ENCODE measurements around the gene APMAP.

APMAP gene

DNA sequence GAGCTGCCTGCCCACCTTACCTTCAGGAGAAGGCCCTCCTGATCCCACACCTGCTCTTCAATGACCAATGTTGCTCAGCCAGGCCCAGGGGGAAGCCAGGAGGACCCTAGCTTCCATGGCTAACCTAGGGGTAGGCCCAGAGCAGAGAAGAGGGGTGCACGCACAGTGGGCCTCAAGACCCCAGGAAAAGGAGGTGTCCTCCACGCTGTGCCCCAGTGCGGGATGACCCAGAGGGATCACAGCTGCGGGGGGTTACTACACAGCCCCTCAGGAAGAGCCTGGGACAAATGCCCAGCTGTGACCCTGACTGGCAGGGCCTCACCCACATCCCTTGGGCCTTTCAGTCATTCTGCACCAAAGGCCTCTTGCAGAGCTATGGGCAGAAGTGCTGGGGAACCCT is 31.6 kb upstream of the APMAP start:
- DNase-seq (ENCODE audit: low spot score) = no peak

DNA sequence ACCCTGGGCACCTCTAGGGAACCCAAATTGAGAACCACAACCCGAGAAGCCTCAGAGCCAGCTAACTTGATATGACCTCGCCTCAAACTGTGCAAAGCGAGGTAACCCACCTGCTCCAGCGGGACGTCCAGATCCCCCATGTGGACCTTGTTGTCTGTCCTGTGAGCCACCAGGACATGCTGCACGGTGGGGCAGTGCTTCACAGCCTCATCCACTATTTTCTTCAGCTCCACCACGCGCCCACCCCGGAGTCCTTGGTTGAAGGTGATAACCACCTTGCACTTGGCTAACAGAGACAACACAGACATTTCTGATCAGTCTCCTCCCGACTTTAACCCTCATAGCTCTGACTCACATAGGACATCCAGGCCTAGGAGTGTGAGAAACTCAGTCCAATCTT is 30.8 kb upstream of the APMAP start:
- DNase-seq (ENCODE audit: low spot score) = no peak

DNA sequence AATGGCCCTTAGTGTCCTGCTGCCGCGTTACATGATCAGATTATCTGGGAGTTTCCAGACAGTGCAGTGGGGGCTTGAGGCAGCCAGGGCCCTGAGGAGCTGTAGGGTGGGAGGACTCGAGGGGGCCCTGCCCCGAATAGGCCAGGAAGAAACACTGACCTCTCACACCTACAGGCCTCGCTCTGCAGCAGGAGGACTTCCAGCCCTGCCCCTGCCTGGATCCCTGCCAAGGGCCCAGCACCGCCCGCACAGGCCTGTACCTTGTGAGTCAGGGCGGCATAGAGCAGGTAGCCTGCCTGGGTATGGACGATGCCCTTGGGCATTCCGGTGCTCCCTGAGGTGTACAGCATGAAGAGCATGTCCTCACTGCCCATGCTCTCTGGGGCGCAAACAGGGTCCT is 30.1 kb upstream of the APMAP start:
- DNase-seq (ENCODE audit: low spot score) = no peak

DNA sequence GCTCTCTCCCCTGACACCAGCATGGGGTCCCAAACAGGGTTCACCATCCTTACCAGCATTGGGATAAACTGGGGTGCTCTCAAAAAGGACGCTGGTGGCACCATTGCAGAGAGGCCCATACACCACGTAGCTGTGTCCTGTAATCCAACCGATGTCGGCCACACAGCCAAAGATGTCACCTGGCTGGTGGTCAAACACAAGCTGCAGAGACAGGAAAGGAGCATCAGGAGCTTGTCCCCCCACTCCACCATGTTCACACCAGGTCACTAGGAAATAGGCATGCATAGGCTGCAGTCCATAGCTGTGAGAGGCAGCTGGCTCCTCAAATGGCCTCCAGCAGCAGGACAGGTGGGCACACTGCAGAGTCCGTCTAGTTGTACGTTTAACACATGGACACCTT is 28.8 kb upstream of the APMAP start:
- no peak for DNase-seq (ENCODE audit: low spot score)

DNA sequence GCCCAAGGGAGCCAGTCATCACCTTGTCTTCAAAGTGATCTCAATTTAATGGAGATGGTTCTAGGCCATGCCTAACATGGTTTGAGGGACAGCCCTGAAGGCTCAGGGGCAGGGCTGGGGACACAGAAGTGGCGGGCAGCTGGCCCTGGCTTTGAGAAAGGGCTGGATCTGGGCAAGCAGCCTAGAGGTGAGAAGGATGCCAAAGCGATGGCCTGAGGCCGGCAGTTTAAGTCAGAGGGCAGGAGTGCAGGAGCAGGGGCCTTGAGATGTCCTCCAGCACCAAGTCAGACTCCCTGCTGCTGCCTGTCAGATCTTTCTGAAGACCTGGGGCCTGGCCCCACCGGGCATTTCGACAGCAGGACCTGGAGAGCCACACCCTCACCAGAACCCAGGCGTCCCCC is 28.4 kb upstream of the APMAP start:
- no peak for DNase-seq (ENCODE audit: low spot score)

DNA sequence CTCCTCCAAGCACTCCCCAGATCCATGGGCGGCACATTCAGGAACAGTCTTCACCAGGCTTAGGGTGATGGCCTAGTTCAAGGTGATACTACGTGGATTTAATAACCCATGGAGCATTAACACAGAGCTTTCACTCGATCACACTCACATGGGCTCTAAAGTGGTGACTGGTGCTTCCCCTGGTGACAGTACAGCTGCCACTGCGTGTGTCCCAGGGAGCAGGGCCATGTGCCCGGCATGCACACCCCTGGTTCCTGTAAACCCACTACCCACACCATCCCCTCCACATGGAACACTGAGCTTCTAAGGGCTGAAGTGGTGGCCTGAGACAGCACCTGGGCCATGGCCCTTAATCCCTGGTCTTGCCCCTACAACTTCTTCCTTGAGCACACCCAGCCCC is 27.8 kb upstream of the APMAP start:
- DNase-seq (ENCODE audit: low spot score) = no peak

DNA sequence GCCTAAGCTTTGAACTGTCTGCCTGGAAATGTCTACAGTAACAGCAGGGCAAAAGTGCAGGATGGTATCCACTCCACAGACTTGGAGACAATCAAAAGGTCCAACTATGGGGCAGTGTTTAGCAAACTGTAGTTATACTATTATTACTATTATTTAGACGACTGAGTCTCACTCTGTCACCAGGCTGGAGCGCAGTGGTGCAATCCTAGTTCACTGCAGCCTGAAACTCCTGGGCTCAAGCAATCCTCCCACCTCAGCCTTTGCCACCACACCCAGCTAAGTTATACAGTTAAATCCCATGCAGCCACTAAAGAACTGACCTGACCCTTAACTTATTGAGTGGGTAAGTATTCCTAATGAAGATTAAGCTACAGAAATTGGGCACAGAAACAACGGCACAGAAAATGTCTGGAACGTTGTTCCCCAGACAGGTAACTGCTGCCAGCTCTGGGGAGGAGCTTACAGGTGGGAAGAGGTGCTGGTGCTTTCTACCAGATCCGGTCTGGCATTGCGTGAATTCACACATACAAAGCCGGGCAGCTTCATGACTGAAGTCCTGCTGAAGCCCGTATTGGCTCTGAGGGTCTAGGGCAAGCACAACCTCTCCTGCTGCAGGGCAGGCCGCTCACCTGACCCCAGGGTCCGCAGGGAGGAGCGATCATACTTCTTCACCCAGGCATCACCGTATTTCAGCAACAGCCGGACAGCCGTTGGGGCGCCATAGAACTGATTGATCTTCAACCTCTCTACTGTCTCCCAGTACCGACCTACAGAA is 27.0 kb upstream of the APMAP start:
- no peak for DNase-seq (ENCODE audit: low spot score)

DNA sequence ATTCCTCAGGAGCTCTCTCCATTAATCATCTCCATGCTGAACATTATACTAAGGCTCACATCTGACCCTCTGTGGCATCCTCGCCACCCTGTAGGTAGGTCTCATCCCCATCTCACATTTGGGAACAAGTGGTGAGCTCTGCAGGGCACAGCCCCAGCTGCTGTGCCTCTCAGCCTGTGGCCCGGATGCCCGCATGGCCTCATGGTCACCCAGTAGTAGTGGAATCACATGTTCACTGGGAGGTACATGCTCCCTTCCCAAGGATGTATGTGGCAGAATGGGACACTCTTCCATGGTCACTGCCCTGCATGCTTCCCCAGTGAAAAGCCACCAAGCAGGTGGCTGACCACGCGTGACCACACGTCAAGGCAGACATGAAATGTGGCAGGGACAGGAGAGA is 26.3 kb upstream of the APMAP start:
- DNase-seq (ENCODE audit: low spot score) = no peak

DNA sequence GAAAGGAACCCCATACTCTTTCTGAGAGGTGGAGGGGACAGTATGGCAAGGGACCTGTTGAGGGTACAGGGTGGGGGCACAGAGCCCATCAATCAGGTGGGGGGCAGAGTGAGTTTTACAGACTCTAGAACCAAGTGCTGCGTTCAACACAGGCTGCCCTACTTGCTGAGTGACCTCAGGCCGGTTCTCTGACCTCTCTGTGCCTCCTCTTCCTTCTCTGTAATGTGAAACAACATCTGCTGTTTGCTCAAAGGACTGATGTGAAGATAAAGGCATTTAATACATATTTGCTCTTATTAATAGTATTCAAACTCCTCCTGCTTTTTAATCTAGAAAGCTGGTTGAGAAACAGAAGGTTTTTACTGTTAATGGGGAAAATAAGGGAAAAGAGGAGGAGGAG is 25.9 kb upstream of the APMAP start:
- no peak for DNase-seq (ENCODE audit: low spot score)

DNA sequence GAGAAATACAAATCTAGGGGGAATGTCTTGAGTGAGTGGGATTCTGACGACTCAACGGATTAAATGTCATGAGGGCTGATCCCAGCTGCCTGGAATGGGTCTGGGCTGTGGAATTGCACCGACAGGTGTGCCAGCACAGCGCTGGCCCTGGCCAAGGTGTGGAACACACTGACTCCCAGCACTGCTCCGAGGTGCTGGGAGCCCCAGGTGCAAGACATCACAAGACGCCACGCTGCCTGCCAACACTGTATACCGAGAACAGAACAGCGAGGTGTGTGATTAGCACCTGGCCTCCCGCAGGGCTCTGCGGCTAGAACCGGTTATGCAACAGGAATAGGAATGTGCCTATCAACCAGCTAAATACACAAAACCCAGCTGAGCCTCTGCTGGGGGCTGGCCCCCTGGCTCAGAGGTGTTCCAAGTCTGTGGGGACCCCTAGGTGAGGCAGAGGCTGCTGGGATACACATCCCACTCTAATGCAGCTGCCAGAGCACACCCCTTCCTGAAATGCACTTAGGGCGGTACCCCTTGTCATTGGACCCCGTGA is 24.8 kb upstream of the APMAP start:
- DNase-seq (ENCODE audit: low spot score) = no peak

DNA sequence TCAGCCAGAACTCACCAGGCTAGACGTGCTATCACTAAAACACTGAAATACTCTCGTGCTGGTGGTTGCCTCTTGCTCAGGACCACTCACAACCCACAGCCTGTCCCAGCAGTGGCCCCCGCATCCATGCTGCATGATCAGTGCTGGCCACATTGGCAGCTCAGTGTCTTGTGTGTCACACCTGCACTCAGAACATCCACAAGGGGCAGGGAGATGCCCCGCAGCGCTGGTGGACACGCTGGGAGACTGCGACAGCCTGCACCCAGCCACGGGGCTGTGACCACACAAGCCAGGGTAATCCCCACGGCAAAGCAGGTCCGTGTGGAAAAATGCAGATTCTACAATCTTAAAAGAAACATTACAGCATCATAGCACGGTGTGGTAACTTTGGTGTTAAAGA is 23.9 kb upstream of the APMAP start:
- no peak for DNase-seq (ENCODE audit: low spot score)

DNA sequence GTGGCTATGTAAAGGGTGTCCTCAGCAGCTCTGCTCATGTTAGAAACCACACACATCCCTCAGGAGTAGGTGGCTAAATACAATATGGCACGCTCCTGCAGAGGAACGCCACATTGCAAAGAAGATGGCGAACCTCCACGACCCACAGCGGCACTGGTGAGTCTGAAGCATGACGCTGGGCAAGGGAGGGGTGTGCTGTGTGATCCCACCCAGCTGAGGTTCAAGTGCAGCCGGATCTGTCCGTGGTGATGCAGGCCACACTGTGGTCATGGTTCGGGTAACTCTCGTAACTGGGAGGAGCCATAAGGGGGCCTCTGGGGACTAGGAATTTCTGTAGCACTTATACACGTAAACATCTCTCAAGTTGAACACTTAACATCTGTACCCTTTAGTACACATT is 23.4 kb upstream of the APMAP start:
- DNase-seq (ENCODE audit: low spot score) = no peak

DNA sequence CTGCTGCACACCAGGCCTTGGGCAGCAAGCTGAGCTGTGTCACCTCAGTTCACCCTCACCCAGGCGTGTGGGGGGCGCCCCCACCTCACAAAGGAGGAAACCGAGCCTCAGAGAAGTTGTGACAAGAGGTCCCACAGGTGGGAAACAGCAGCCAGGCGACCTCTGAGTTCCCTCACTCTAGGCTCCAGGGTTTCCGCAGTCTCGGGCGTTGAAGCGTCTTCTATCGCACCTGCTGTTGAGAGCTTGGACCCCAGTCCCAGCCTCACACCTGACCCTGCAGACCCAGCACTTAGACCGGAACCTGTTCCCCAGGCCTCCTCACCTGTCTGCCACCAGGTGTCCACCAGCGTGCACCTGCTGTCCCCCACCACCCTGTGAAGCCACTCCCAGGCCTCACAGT is 22.3 kb upstream of the APMAP start:
- DNase-seq (ENCODE audit: low spot score) = no peak

DNA sequence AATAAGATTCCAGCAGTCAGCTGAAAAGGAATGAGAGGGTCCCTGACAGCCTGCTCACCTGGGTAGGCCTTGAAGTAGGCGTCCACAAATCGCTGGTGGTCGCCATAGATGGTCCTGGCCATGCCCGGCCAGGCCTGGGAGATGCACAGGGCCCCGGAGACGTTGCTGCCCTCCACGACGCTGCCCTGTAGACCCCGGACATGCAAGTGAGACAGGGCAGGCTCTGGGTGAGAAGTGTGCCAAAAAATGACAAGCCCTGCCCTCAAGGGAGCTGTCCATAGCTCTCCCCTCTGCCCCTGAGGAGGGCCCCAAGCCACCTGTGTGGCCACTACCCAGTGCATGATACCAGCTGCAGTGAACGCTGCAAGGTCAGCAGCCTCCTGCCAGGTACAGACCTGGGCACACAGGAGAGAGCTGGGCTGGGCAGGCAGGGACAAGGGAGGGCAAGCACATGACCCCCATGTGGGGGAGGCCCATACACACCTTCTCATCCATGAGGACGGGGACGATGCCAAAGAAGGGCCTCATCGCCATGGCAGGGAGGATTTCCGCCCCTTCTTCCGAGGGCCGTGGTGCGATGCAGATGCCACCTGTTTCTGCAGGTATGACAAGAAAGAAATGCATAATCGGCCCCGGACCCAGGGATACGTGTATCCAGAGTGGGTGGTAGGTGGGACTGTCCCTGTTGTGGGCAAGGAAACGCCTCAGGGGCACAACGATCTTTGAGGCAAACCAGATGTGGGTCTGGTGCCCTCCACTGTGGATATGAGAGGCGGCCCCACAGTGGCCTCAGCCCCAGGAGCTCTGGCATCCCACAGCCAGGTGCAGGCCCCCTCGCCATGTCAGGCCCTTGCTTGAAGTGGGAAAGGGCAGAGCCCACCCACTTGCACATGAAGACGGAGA is 21.2 kb upstream of the APMAP start:
- no peak for DNase-seq (ENCODE audit: low spot score)

DNA sequence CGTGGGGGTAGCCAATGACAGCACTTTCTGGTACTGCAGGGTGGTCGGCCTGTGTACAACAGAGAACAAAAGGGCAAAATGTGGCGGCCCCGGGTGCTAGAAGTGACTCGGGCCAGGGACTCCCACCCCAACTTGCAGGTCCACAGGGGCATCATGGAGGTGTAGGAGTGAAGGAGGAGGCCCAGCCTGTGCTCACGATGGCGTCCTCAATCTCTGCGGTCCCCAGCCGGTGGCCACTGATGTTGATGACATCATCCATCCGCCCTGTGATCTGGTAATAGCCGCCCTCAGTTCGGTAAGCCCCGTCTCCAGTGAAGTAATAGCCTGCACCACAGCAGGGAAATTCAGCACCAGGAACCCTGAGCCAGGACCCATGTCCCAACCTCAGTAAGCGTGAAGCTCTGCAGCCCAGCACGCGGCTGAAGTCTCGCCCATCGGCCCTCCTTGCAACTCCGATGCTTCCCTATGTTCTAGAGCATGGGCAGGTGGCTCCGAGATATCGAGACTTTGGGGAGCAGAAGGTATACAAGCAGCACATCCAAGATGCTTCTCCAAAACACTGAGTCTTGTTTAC is 20.2 kb upstream of the APMAP start:
- no peak for DNase-seq (ENCODE audit: low spot score)

DNA sequence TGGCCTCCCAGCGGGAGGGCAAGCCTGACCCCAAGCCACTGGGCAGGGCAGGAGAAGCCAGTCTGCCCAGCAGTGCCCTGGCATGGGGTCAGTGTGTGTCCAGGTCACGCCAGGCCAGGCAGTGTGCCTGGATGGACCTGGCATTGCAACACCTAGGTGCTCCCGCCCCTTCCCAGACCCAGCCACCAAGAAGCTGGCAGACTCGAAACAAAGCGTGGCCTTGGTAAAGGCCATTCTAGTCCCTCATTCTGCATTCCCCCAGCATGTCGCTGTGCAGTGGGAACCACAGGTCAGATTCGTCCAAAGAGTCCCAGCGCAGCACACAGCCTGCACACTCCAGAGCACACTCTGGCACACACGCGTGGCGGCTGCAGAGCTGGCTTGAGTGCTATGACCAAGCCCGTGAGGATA is 19.3 kb upstream of the APMAP start:
- DNase-seq (ENCODE audit: low spot score) = no peak

DNA sequence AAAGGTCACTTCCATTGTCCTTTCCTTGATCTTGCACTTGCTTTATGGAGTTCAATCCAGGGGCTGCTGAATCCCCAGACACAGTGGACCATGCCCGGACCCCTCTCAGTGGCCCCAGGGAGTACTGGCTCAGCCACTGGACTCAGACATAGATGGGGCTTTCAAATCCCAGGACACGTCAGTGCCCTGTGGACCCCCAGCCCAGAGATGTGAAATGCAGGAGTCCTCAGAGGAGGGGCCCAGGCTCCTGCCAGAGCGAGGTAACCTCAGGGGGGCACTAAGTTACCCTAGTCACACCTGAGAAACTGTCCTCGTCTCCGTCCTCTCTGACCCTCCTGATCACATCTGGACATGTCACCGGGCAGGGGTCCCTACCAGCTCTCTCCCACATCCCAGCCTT is 18.7 kb upstream of the APMAP start:
- DNase-seq (ENCODE audit: low spot score) = no peak

DNA sequence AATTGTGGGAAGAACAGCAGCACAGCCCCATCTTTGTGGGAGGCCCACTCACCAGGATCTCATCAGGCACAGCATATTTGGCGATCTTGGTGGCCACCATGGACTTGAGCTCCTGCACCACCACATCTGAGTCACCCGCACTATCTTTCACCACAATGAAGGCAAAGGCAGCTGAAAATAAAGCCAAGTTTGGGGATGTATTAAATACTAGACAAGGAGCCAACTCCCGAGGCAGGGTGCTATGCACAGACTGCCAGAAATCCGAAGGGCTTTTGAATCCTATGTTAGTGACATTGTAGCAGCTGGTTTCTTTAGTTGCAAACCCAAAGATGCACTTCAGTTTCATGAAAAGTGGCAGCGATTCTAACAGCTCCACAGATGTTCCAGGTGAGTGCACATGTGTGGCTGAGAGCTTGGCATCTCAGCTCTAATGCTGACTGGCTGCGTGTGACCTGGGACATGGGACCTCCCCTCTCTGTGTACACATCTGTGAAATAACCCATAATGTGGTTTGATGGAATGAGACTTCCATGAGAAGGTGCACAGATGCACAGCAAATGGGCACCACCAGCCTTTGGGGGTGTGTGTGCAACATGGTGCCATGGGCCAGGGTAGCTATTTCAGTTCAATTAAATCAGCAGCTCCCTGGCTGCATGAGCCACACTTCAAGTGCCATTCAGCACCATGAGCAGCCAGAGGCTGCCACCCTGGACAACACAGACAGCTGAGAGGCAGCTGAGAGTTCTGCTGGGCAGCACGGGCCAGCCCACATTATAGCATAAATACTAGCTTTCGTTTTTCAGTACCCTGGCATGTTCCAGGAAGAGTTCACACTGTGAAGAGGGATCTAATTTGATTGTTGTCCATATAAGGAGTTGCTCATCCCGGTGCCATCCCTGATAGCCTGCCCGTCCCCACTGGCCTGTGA is 16.9 kb upstream of the APMAP start:
- no peak for DNase-seq (ENCODE audit: low spot score)

DNA sequence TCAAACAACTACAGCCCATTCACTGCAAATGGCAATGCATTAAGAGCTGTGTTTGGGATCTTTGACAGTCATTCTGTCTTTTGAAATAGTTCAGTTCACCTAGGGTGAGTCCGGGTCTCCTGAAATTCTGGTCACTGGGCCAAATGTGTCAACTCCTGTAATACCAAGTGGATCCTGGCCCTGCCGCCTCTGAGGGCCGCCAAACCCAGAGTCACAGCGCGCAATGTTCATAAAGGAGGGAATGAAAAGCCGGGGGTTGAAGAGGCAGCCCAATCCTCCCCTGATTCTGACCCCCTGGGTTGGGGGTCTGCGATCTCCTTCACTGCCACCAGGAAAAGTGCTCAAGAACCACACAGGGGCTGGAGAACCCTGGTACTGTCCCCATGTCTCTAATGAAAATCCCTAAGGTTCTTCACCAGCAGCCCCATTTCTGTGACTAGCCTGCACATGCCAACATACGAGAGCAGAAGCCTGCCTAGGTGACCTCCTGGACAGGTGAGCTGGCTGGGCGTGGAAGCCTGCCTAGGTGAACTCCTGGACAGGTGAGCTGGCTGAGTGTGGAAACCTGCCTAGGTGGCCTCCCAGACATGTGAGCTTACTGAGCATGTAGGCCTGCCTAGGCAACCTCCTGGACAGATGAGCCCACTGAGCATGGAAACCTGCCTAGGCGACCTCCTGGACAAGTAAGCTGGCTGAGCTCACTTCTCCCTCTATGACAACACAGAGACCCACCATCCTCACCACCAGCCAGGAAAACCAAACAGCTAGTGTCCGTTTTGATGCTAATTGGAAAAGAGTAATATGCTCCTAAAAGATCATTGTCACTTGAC is 16.1 kb upstream of the APMAP start:
- DNase-seq (ENCODE audit: low spot score) = no peak

DNA sequence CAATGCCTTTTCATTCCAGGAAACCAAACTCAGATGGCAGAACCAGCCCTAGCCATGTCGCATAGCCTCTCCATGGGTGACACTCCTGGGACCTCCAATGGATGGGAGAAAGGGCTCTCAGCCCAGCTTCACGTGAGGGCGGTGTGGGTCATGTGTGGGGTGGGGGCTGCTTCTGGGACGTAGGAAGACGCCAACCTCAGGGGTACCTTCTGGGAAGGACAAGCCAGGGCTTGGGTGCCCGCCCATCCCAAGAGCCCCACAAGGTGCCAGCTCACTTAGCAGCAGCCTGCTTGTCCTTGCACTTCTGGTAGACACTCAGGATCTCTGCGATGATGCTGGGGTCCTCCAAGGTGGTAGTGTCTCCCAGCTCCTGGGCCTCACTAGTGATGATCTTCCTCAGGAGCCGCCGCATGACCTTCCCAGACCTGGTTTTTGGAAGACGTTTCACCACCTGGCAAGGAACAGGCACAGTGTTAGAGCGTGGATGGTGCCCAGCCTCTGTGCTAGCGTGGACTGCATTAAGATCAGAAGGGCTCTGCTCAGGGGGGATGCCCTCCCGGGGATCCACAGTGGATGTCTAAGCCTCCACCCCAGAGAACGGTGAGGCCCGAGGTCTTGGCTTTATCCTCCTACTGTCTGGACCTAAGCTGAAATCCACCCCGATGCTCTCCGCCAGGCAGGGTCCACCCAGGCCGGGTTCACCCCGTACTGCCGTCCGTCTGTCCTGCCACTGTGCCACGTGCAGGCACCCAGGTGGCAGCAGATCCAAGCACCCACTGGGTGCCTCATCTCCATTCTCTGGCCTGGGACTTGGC is 15.1 kb upstream of the APMAP start:
- no peak for DNase-seq (ENCODE audit: low spot score)
